T follicular helper cell (primary cell): ENCODE data around the gene EGFL7.

Experiments used
- DNase-seq: peaks from one replicate; pipeline ENCODE4 v3.0.0-alpha.2; 2020; ENCODE audit warnings: low read depth

Gene EGFL7

GRCh38 chr9:136686794-136687711 lies 24.3 kb downstream of the EGFL7 start, which contains the start of gene AGPAT2:
AGPAT2 (minus strand) TSS chr9:136687457; CDS start chr9:136687357, 100 bp downstream.
- peak; percentile 29 for DNase-seq

- no peak for DNase-seq
Measured at GRCh38 chr9:136687721-136688223, 25.1 kb downstream of the EGFL7 start.

GRCh38 chr9:136688274-136689107 lies 25.8 kb downstream of the EGFL7 start:
- DNase-seq, result no peak

- no peak for DNase-seq
Measured at GRCh38 chr9:136689108-136689460, 26.4 kb downstream of the EGFL7 start.

- no peak for DNase-seq
Measured at GRCh38 chr9:136690104-136690805, 27.5 kb downstream of the EGFL7 start.

GRCh38 chr9:136690806-136691261 lies 28.1 kb downstream of the EGFL7 start:
- no peak for DNase-seq

GRCh38 chr9:136691316-136692184 lies 28.8 kb downstream of the EGFL7 start:
- no peak for DNase-seq

- DNase-seq, result no peak
Measured at GRCh38 chr9:136692185-136693134, 29.7 kb downstream of the EGFL7 start.

- no peak for DNase-seq
Measured at GRCh38 chr9:136693135-136693489, 30.4 kb downstream of the EGFL7 start.

- DNase-seq, result no peak
Measured at GRCh38 chr9:136693490-136694162, 30.9 kb downstream of the EGFL7 start.

- DNase-seq, result no peak
Measured at GRCh38 chr9:136694163-136694871, 31.6 kb downstream of the EGFL7 start.

- DNase-seq, result no peak
Measured at GRCh38 chr9:136694872-136695247, 32.1 kb downstream of the EGFL7 start.

- no peak for DNase-seq
Measured at GRCh38 chr9:136695435-136695895, 32.7 kb downstream of the EGFL7 start.

- no peak for DNase-seq
Measured at GRCh38 chr9:136695955-136696354, 33.2 kb downstream of the EGFL7 start.

GRCh38 chr9:136696502-136696901 lies 33.8 kb downstream of the EGFL7 start:
- DNase-seq, result no peak

- no peak for DNase-seq
Measured at GRCh38 chr9:136697146-136697820, 34.6 kb downstream of the EGFL7 start.

GRCh38 chr9:136697821-136698526 lies 35.3 kb downstream of the EGFL7 start:
- no peak for DNase-seq
